Hippocampal formation (tissue), 2 donors: Measurements from ENCODE around the gene LARP4B.

ENCODE experiments used
- DNase-seq, 2 donors: peaks; one replicate each; lab custom pipeline; 2025; lab: John Stamatoyannopoulos, UW

LARP4B gene

GRCh38 chr10:767794-768193 lies 163.7 kb downstream of the LARP4B start:
- DNase-seq, result no peak

GRCh38 chr10:767211-767610 lies 164.3 kb downstream of the LARP4B start:
- DNase-seq, result no peak

- no peak for DNase-seq
Measured at GRCh38 chr10:761376-761775, 170.1 kb downstream of the LARP4B start.

GRCh38 chr10:760622-761021 lies 170.9 kb downstream of the LARP4B start:
- DNase-seq, result no peak

GRCh38 chr10:759898-760477 lies 171.5 kb downstream of the LARP4B start:
- no peak for DNase-seq
